ENCODE measurements around the gene TBC1D1.

- TF ChIP-seq CTCF (conservative IDR thresholded peaks at IDR 0.05; ENCODE audit: low read depth, low read length) (no peak), EZH2phosphoT487 (IDR thresholded peaks at IDR 0.05; ENCODE audit: borderline replicate concordance, low read length) (no peak)
Measured at GRCh38 chr4:38003102-38003501, 112.2 kb downstream of the TBC1D1 start.

Data from PC-3 (cell line).